Neural cell (in vitro differentiated cells): ENCODE data around the gene SPOCK1.

Experiments used
- MXI1 ChIP-seq: fragments of 450-650 bp; conservative IDR thresholded peaks from 2 replicates; pipeline ENCODE4 v1.6.1; 2014; ENCODE audit warnings: antibody characterized with exemption, mild to moderate bottlenecking; ENCODE audit not compliant: poor library complexity, severe bottlenecking
- RAD21 ChIP-seq: fragments of 450-650 bp; conservative IDR thresholded peaks from 2 replicates; pipeline ENCODE4 v1.6.1; 2014; ENCODE audit warnings: antibody characterized with exemption, mild to moderate bottlenecking, moderate library complexity
- TF ChIP-seq, protein P1 (sequence below): fragments of 450-650 bp; IDR thresholded peaks from 2 replicates; pipeline ENCODE4 v1.5.1; 2014; ENCODE audit warnings: antibody characterized with exemption, mild to moderate bottlenecking, moderate library complexity; ENCODE audit not compliant: poor library complexity, severe bottlenecking
- TF ChIP-seq, protein P2 (sequence below): IDR thresholded peaks from 2 replicates; pipeline ENCODE4 v1.6.1; 2012; ENCODE audit warnings: borderline replicate concordance

DNA sequence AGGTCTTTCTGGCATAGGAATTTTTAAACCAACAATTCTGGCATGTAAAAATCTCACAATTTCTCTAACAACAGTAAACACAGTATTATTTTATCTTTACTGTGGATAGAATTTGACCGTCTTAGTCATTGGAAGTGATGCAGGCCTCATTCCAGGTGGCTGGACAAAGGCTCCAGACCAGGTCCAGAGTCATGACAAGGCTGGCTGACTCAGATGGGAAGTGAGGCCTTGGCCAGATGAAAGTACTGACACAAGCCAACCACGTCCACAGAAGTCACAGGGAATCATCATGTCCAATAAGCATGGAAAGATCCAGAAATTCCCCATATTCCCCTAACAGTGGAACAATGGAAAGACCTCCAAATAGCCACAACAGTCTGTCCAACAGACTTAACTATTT lies 12.4 kb downstream of the SPOCK1 start:
- TF ChIP-seq RAD21 (no peak), MXI1 (no peak)
- TF ChIP-seq, protein P1, sequence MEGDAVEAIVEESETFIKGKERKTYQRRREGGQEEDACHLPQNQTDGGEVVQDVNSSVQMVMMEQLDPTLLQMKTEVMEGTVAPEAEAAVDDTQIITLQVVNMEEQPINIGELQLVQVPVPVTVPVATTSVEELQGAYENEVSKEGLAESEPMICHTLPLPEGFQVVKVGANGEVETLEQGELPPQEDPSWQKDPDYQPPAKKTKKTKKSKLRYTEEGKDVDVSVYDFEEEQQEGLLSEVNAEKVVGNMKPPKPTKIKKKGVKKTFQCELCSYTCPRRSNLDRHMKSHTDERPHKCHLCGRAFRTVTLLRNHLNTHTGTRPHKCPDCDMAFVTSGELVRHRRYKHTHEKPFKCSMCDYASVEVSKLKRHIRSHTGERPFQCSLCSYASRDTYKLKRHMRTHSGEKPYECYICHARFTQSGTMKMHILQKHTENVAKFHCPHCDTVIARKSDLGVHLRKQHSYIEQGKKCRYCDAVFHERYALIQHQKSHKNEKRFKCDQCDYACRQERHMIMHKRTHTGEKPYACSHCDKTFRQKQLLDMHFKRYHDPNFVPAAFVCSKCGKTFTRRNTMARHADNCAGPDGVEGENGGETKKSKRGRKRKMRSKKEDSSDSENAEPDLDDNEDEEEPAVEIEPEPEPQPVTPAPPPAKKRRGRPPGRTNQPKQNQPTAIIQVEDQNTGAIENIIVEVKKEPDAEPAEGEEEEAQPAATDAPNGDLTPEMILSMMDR = no peak
- TF ChIP-seq, protein P2, sequence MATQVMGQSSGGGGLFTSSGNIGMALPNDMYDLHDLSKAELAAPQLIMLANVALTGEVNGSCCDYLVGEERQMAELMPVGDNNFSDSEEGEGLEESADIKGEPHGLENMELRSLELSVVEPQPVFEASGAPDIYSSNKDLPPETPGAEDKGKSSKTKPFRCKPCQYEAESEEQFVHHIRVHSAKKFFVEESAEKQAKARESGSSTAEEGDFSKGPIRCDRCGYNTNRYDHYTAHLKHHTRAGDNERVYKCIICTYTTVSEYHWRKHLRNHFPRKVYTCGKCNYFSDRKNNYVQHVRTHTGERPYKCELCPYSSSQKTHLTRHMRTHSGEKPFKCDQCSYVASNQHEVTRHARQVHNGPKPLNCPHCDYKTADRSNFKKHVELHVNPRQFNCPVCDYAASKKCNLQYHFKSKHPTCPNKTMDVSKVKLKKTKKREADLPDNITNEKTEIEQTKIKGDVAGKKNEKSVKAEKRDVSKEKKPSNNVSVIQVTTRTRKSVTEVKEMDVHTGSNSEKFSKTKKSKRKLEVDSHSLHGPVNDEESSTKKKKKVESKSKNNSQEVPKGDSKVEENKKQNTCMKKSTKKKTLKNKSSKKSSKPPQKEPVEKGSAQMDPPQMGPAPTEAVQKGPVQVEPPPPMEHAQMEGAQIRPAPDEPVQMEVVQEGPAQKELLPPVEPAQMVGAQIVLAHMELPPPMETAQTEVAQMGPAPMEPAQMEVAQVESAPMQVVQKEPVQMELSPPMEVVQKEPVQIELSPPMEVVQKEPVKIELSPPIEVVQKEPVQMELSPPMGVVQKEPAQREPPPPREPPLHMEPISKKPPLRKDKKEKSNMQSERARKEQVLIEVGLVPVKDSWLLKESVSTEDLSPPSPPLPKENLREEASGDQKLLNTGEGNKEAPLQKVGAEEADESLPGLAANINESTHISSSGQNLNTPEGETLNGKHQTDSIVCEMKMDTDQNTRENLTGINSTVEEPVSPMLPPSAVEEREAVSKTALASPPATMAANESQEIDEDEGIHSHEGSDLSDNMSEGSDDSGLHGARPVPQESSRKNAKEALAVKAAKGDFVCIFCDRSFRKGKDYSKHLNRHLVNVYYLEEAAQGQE = no peak
